HG02884 (cell line): ENCODE measurements around the gene SSB.
"Not testable (repeated sequence)": the region's sequence is repeated elsewhere in the genome, so short reads cannot be mapped to it uniquely, and the experiment has no call there.

ENCODE experiments used
- ATAC-seq: cut with Tn5 transposase; IDR thresholded peaks from one replicate; pipeline ENCODE4 v1.9.1; 2021; ENCODE audit warnings: mild to moderate bottlenecking, moderate library complexity; ENCODE audit not compliant: unreplicated experiment

Gene SSB

DNA sequence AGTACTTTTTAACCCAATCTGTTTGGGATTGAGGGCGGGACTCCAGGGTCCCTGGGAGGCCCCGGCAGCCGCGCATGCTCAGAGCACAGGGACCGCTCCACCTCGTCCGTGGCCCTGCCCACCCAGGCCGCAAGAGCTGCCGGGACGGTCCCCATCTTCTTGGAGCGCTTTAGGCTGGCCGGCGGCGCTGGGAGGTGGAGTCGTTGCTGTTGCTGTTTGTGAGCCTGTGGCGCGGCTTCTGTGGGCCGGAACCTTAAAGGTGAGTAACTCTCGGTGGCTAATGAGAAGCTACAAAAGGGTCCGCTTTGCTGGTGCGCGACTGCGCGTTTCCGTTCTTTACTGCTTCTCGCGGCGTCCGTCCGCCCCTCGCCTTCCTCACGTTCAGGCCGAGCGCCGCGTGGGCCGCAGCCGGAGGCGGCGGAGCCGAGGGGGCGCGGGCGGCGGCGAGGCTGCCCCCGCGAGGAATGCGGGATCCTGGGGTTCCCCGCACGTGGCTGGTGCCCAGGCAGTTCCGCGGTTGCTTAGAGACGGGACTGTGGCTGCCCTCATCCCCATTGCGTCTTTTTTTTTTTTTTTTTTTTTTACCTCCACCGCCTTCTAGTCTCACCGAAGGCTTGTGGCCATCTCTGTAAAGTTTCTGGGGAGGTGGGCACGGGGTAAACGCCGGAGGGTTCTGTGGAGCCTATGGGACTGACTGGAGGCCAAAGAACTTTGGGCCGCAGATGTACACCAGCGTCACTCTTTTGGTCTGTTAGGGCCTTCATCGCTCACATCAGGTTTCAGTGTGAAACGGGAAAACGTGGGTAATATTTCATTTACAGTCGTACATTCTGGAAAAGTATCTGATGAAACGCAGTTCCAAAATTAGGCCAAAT, at the start of gene SSB:
Gene SSB (plus strand): TSS at position 154 of the 875 bp plus-strand sequence. CDS start 2,090 bp downstream, outside the sequence.
- ATAC-seq: peak; percentile 96

DNA sequence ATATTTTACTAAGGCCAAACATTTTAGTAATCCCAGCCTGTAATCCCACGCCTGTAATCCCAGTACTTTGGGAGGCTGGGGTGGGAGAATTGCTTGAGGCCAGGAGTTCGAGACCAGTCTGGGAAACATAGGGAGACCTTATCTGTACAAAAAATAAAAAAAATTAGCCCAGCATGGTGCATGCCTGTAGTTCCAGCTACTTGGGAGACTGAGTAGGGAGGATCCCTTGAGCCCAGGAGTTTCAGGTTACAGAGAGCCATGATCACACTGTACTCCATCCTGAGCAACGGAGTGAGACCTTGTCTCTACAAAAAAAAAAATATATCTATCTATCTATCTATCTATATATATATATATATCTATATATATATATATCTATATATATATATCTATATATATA, 45.9 kb upstream of the SSB start:
- ATAC-seq: no peak

DNA sequence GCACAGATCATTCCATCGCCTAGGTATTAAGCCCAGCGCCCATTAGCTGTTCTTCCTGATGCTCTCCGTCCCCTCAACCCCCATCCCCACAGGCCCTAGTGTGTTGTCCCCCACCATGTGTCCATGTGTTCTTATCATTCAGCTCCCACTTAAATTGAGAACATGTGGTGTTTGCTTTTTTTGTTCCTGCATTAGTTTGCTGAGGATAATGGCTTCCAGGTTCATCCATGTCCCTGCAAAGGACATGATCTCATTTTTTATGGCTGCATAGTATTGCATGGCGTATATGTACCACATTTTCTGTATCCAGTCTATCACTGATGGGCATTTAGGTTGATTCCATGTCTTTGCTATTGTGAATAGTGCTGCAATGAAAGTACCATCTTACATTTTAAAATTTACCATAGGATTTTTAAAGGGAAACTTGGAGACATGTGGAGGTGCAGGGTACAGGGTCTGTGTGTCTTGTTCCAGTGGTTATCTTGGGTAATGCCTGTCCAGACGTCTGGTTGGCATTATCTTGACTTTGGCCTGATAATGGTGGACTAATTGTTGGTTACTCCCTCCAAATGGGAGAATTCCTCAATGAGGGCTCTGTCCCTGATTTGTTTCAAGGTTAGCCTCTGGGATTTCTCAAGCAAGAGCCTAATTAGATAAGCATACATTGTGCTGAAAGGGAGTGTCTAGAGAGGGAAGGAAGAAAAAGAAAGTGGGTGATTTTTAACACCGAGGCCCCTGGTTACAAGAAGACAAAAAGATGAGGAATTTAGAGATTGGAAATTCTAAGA, 43.4 kb upstream of the SSB start:
- no peak for ATAC-seq

DNA sequence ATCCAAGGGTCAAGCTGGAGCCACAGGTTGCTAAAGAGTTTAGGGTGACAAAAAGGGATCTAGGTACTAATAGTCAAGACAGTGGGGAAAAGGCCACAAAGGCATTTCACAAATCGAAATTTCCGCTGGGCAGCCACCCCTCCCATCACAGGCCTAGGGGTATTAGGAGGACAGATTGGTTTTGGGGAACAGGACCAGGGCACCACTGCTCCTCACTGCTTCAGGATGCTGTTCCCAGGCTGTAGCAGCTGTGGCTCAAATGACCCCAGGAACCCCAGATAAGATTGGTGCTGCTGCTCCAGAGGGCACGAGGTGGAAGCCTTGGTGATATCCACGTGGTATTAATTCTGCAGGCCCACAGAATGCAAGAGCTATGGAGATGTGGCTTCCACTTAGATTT, 42.3 kb upstream of the SSB start:
- ATAC-seq: no peak

DNA sequence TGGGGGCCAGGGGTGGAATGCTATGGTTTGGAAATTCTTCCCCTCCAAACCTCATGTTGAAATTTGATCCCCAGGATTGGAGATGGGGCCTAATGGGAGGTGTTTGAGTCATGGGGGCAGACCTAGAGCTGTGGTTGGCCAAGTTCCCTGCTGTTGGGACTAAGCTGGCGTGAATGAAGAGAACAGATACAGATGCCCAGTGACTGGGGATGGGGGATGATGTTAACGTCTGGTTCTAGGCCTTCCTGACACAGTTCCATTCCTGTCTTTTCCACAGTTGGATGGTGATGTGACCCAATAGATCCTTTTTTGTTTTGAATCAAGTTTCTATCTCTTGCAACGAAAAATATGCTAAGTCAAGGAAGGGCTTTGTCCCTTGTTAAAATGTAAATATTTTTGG, 41.3 kb upstream of the SSB start:
- no peak for ATAC-seq

DNA sequence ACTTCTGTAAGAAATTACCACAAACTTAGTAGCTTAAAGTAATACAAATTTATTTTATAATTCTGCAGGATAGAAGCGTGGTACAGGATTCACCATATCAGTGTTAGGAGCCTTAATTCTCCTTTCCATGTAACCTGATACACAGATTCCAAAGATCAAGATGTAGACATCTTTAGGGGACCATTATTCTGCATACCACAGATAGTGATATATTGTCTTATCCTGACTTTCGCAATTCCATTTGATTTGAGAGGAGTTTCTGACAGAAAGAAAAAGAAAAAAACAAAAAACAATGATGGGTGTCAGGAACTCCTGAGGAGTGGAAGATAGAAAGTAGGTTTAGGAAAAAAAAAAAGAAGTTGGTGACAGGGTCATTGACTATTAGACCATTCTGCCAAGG, 40.9 kb upstream of the SSB start:
- no peak for ATAC-seq

DNA sequence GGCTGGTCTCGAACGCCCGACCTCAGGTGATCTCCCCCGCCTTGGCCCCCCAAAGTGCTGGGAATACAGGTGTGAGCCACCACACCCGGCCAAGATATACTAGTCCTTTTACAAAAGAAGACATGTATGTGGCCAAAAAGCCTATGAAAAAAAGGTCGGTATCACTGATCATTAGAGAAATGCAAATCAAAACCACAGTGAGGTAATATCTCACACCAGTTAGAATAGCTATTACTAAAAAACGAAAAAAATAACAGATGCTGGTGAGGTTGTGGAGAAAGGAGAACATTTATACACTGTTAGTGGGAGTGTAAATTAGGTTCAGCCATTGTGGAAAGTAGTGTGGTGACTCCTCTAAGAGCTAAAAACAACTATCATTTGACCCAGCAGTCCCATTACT, 38.7 kb upstream of the SSB start:
- no peak for ATAC-seq

DNA sequence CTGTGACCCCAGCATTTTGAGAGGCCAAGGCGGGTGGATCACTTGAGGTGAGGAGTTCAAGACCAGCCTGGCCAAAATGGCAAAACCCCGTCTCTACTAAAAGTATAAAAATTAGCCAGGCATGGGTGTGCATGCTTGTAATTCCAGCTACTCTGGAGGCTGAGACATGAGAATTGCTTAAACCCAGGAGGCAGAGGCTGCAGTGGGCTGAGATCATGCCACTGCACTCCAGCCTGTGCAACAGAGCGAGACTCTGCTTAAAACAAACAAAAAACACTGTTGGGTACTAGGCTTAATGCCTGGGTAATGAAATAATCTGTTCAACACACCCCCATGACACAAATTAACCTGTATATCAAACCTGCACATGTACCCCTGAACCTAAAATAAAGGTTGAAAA, 37.9 kb upstream of the SSB start:
- not testable (repeated sequence) for ATAC-seq

DNA sequence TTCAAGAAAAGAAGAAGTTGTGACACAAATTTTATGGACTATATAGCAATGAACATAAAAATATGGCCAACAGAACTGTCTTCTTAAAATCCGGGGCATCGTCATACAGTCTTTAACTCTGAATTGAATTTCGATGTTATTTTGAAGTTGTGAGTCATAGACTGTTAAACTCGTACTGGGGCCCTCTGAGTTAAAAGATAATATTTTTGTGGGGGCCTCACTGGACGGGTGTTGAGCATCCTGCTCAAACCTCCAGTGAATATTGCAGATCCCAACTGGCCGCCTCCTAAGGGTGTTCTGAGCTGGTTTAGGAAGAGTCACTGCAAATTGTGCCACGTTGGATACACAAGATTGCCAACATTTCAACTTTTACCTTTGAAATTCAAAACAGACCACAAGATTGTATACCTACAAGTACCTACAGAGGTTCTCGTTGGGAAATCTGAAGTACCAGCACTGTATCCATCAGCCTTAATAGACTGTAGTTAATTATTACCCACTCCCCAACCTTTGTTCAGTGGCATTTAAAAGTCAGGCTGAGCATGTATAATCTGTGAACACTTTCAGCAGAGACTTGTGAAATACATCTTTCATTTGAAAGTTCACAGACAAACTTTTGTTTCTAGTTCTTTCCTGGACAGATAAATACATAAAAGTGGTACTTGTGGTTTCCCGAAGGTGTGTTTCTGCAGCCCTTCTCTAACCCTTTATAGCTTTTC, 37.3 kb upstream of the SSB start:
- no peak for ATAC-seq

DNA sequence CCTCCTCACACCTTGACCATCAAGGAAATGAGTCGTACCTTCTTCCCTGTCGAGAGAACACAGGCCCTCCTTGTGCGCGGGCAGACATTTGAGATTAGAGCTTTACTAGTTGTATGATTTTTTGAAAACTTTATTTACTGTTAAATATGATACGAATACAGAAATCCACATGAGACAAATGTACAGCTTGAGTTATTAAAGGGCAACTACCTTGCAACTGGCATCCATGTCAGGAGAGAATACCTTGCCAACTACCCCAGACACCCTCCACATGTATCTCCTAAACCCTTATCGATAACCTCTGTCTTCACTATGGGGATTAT, 36.7 kb upstream of the SSB start:
- ATAC-seq: no peak

DNA sequence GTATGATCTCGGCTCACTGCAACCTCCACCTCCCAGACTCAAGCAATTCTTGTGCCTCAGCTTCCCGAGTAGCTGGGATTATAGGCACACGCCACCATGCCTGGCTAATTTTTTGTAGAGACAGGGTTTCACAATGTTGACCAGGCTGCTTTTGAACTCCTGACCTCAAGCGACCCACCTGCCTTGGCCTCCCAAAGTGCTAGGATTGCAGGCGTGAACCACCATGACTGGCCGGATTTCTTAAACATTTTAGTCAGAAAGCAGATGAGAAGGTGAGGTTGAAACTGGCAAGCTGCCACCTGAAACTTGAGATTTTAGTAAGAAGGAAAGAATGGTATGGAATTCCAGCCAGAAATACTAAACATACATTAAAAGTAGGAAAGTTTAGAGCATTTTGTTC, 33.1 kb upstream of the SSB start:
- ATAC-seq: no peak

DNA sequence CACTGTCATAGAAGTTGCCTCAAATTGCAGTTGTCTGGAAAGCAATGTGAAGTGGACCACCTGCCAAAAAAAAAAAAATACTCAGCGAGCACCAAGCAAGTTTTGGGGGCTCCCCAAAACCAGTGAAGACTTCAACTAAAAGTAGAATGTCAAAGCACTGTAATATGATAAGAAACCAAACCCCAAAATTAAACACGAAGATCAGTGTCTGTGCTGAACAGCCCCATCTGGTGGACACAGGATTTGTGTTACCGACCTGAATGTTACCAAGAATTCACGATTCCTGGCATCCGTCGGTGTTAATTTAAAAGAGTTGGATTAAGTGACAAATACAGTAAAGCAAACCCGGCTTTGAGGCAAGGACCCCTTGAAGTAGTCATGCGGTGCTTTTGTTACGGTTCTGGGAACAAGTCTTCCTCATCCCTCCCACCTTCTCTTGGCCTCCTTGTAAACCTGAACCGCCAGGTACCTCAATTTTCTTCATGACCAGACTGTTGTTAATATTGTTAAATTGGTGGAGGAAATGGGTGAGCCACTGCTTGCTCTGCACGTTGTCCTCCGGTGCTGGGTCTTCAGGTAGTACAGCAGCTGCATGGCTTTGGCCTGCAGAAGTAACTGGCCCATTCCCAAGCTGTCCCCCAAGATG, 31.3 kb upstream of the SSB start:
- ATAC-seq: no peak

DNA sequence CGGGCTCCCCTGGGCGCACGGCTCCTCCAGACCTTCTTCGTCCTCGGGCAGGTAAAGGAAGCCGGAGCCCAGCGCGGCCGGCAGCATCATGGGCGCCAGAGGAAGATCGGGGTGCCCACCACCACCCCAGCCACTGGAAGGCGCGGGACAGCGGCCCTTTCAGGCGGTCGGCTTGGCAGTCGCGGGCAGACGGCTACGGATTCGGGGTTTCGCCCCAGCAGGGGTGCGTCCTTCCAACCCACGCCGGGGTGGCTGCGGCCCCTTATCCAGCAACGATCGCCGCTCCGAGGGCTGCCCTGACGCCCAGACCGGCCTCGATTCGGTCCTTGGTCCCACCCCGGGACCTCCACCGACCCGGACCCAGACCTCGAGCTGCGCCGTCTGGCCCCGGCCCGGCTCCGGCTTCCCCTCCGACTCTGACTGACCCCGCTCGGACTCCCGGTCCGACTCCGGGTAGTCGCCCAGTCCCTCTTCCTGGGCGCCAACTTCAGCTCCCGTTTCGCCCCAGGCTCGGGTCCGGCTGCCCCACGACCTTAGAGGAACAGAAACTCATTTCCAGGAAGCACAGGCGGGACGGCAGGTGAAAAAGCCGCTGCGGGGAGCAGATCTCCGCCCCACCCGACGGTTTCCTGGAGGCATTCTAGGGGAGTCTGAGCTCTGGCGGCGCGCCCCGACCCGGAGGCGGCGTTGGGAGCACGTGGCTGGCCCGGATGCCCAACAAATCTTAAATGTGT, 30.2 kb upstream of the SSB start:
- ATAC-seq: no peak

DNA sequence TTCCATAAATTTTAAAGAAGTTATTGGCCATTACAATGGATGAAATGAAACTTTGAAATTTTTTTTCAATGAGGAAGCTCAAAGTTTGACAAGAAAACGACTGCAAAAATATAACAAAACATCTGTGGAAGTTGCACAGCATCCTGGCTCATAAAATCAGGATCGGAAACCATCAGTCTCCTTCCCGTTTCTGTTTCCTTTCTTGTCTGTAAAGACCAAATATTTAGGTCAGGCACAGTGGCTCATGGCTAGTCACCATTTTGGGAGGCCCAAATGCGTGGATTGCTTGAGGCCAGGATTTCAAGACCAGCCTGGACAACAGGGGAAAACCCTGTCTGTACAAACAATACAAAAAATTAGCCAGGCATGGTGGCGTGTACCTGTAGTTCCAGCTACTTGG, 27.6 kb upstream of the SSB start:
- ATAC-seq: no peak

DNA sequence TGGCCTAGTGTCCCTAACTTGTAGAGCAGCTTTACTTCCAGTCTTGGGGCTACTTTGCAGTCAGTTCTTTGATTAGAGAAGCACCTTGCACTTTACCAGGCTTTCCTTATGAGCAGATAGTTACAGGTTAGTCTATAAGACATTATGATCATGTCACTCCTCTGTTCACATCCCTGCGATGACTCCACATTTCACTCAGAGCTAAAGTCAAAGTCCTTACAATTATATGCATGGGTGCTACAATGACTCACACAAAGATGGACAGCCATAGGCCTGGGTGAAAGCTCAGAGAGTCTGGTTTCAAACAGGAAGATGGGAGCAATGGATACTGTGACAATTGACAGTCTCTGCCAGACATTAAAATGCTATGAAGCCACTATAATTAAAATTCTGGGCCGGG, 27.1 kb upstream of the SSB start:
- no peak for ATAC-seq

DNA sequence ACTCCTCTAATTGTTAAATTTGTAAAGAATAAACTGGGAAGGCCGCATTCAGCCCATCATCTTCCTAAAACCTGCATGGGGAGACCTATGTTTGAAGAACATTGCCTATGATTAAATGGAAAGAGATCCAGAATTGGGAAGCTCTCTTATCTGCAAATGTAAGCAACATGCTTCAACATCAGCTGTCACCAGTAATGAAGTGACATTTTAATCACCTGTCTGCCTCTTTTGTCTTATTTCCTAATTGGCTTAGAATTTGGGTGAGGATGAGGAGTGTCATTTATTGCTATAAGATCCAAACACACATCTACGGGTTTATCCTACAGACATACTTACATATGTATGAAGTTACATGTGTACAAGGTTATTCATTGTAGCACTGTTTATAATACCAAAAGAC, 26.0 kb upstream of the SSB start:
- no peak for ATAC-seq

DNA sequence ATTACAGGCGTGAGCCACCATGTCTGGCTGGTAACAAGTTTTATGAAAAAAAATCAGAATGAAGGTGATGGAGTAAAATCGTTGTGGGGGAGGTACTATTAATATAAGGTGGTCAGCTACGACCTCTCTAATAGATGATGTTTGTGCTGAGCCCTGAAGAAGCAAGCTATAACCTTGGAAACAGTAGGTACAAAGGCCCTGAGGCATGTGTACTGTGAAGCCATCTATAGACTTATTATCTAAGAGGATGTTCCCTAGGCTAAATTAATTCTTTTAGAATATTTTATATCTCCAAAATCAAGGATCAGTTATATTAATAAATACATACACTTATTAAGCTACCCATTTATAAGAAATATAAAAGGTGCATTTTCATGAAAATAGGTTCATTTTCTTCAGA, 23.3 kb upstream of the SSB start:
- no peak for ATAC-seq

DNA sequence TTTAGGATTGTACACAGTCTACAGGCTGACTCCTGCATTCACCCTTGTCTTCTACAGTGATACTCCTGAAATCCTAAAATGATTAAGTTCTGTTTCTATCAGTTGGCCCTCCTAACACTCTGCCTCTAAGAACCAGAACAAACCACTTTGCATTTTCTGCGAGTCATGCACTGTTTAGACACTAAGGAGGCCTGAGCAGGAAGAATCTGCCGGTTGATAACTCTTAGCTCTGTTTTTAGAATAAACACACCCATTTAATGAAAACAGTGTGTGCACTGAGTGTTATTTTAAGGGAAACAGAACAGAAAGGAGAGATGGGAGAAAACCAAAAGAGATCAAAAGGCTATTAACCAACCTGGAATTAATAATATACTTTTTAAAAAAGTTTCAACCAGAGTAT, 22.9 kb upstream of the SSB start:
- no peak for ATAC-seq

DNA sequence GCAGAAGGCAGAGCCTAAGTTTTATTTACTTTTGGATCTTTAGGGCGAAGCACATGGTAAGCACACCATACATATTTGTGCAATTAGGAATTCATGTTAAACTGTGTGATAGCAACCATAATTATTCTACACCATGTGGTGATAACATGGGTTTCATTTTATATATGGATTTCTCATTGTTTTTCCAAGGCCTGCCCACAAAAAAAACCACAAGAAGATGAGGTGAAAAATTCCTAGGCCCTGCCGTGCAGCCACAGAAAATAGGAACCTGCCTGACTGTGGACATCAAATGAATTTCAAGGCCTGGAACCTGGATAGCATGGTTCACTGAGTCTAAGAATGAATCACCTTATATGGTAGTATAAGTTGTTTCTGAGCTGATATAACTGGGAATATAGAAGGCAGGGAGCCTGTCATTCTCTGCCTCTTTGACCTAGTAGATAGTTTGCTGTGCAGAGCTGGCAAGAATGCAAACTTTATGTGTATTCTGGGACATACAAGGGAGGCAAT, 22.4 kb upstream of the SSB start:
- ATAC-seq: no peak

DNA sequence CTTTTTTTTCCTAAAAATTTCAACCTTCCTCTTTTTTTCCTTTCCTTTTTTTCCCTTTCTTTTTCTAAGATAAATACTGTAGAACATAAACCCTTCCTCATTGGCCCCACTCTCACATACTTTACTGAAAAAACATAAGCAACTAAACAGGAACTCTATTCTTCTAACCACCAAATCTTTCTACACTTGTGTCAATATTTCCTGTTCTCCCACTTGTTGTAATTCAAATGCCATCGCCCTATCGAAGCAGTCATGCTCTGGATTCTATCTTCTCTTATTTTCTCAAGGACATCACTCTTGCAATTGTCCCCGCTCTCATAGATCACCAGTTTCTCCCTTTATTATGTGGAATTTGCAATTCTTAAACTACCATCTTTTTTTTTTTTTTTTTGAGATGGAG, 20.2 kb upstream of the SSB start:
- ATAC-seq: no peak
